Erythroblast (primary cell): ENCODE data around the gene CAMKK2.

Source experiments
- GATA1 ChIP-seq: IDR thresholded peaks from 2 replicates; pipeline ENCODE4 v1.6.1; 2011; ENCODE audit warnings: low read depth, mild to moderate bottlenecking, control low read depth, low read length, moderate library complexity
- POLR2A ChIP-seq: IDR thresholded peaks from 2 replicates; pipeline ENCODE4 v1.6.1; 2011; ENCODE audit warnings: mild to moderate bottlenecking, low read length

DNA sequence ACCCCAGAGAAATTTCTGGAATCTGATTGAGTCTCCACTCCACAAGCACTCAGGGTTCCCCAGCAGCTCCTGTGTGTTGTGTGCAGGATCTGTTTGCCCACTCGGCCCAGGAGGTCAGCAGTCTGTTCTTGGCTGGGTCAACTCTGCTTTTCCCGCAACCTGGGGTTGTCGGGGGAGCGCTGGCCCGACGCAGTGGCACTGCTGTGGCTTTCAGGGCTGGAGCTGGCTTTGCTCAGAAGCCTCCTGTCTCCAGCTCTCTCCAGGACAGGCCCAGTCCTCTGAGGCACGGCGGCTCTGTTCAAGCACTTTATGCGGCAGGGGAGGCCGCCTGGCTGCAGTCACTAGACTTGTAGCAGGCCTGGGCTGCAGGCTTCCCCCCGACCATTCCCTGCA lies 62.9 kb downstream of the CAMKK2 start:
- TF ChIP-seq POLR2A (no peak), GATA1 (no peak)
